Fibroblast of peridontal ligament (primary cell): ENCODE measurements around the gene CTBP2.
A peak's percentile ranks its signal among the peaks of the same experiment; 100 is the strongest.
"Not testable (repeated sequence)": the region's sequence is repeated elsewhere in the genome, so short reads cannot be mapped to it uniquely, and the experiment has no call there.

ENCODE experiments used
- DNase-seq: peaks from one replicate; pipeline ENCODE4 v3.0.0-alpha.2; 2010; ENCODE audit errors: extremely low read depth

Gene CTBP2

DNA sequence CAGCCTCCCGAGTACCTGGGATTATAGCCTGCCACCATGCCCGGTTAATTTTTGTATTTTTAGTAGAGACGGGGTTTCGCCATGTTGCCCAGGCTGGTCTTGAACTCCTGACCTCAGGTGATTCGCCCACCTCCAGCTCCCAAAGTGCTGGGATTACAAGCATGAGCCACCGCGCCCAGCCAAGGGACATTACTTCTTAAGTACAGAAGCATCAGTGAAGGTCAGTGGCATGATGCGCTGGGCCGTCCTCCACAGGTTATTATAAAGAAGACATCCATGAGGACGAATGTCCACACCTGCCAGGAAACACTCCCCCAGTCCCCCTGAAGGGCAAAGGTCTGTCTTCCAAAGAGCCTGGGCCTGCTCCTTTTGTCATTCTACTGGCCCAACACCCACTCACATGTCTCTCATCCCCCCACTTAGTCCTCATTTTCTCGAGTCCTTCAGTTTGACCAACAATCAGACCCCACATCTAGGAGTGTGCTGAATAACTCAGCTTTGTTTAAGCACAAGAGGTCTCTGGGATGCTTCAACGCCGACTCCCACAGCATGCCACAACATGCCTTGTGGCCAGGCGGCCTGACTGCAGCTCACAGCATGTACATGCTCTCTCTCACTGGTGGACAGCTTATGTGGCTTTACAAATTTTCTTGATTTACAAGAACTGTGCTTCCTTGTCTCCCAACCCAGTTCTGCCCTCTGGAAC, 73.0 kb downstream of the CTBP2 start:
- DNase-seq: no peak

DNA sequence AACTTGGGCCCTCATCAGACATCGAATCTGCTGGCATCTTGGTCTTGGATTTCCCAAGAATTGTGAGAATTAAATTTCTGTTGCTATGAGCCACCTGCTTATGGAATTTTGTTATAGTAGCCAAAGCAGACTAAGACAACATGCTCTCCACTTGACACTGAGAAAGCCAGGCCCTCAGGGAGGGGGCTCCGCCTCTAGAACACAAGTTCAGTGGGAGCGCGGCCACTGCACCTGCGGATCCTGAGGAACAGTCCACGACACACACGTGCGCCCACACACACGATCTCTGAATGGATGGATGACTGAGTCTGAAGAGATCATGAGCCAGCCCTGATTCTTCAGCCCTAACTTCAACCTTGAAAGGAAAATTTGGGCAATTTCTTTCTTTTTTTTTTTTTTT, 73.7 kb downstream of the CTBP2 start:
- no peak for DNase-seq

- peak; percentile 68 for DNase-seq
Observed at GRCh38 chr10:125085258-125086054, 74.9 kb downstream of the CTBP2 start.

- DNase-seq: peak; percentile 9
Observed at GRCh38 chr10:125084614-125085257, 75.6 kb downstream of the CTBP2 start.

GRCh38 chr10:125084191-125084613, 76.2 kb downstream of the CTBP2 start:
- peak; percentile 82 for DNase-seq

DNA sequence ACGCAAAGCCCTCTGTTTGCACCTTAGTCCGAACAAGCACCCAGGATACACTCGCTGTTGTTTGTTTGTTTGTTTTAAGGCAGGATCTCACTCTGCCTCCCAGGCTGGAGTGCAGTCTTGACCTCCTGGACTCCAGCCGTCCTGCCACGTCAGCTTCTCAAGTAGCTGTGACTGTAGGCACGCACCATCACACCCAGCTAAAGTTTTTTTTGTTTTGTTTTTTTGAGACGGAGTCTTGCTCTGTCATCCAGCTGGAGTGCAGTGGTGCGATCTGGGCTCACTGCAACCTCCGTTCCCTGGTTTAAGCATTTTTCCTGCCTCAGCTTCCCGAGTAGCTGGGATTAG, 76.8 kb downstream of the CTBP2 start:
- peak; percentile 25 for DNase-seq

GRCh38 chr10:125082881-125083575, 77.3 kb downstream of the CTBP2 start:
- DNase-seq: no peak

DNA sequence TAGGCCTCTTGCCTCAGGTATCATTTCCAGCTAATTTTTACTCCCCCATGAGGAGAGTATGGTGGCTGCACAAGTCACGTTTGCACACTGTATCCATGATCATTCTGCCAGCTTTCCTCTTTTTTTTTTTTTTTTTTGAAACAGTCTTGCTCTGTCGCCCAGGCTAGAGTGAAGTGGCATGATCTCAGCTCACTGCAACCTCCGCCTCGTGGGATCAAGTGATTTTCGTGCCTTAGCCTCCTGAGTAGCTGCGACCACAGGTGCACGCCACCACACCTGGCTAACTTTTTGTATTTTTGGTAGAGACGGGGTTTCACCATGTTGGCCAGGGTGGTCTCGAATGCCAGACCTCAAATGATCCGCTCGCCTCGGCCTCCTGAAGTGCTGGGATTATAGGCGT, 77.9 kb downstream of the CTBP2 start:
- not testable (repeated sequence) for DNase-seq

GRCh38 chr10:125081931-125082330, 78.4 kb downstream of the CTBP2 start:
- DNase-seq: no peak

- no peak for DNase-seq
Observed at GRCh38 chr10:125080984-125081383, 79.4 kb downstream of the CTBP2 start.

DNA sequence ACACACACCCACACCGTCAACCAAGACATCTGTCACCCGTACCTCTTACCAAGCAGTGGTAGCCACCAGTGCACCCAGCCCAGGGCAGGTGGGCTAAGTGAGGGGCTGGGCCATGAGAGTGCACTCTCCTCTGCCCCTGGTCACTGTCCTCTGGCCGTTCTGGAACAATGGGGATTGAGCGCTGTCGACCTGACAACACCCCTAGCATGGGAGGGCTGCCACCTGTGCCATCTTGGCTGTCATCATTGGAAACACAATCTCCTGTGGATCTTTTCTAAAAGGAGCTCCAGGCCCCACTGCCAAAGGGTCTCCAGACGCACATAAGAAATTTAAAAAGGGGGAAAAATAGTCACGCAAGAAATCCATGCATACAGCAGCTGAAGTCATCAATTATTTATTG, 80.1 kb downstream of the CTBP2 start:
- DNase-seq: no peak

DNA sequence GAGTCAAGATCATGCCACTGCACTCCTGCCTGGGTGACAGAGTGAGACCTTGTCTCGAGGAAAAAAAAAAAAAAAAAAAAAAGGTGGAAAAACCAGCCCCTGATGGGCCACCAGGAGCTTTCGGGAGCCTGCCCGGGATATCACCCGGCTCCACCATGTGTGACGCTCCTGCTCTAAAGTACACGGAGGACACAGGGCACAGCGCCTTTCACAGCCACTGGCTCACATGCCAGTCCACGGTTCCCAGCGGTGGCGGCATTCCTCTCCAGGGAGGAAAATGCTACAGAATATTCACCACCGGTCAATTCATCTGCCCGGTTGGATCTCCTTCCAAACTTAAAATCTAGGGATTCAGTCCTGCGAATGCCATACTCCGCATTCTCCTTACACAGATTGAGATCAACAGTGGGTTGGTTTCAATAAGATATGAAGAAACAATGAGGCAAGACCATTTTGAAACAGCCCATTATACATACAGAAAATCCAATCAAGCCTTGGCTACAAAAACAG, 81.2 kb downstream of the CTBP2 start:
- DNase-seq: no peak

DNA sequence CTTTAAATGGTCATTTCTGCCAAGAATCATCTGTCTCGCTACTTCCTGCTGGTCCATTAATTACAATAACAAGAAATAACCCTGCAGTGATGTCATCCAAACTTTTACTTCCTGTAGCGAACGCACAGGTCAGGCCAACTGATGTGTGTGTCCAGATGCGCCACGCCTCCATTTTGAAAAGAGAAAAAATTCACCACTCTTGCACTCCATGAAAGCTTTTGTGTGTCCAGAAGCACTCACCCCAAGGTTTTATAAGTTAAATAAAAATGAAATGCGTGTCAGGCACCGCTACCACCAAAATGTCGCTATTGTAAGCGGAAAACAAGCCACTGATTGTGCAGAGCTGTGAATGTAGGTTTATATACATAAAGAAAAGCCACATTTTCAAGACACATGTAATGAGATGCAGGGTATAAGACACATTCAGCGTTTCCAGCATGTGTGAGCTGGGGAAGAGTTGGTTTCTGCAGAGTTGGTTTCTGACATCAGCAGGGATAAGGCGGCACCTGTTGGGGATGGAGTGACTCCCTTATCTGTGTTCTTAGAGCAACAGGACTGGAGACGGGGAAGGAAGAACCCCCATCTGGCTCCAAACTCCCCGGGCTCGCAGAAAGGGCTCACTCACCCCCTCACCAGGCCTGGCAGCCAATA, 83.3 kb downstream of the CTBP2 start:
- DNase-seq: no peak

- no peak for DNase-seq
Observed at GRCh38 chr10:125076121-125076825, 84.1 kb downstream of the CTBP2 start.

DNA sequence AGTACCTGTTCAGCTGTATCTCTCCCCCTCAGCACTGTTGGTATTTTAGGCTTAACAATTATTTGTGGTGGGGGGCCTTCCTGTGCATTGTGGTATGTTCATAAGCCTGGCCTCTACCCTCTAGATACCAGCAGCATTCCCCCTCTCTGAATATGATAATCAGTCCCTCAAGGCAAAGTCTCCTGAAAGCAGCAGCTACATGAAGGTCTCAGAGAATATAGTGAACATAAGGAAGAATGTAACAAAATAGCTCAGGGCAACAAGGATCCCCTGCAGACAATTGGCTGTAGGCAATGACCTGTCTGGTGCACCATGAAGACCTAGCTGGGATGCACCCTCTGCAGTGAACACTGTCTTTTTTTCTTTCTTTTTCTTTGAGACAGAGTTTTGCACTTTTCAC, 86.4 kb downstream of the CTBP2 start:
- no peak for DNase-seq

GRCh38 chr10:125072794-125073193, 87.6 kb downstream of the CTBP2 start:
- no peak for DNase-seq

GRCh38 chr10:125071008-125071407, 89.4 kb downstream of the CTBP2 start:
- DNase-seq: no peak

DNA sequence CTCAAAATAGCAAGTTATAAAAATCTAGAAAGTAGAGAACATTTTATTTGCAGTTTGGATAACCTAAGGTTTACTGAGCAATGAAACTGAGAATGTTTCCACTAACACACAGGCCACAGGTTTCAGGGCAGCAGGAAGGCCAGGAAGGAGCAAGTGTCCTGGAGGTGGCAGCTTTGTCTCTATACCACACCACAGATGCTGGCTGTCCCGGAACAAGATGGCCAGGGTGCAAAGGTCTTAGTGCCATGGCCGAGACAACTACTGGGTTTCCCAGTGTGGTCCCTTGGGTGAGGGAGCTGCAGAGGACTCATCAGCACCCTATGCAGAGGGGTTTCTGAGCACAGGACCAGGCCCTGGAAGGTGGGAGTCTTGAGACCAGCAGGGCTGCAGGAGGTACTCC, 92.0 kb downstream of the CTBP2 start:
- no peak for DNase-seq

- no peak for DNase-seq
Observed at GRCh38 chr10:125067764-125068163, 92.6 kb downstream of the CTBP2 start.

- DNase-seq: no peak
Observed at GRCh38 chr10:125066764-125067450, 93.5 kb downstream of the CTBP2 start.
